ENCODE results near the gene ABCG1.

ABCG1 gene

DNA sequence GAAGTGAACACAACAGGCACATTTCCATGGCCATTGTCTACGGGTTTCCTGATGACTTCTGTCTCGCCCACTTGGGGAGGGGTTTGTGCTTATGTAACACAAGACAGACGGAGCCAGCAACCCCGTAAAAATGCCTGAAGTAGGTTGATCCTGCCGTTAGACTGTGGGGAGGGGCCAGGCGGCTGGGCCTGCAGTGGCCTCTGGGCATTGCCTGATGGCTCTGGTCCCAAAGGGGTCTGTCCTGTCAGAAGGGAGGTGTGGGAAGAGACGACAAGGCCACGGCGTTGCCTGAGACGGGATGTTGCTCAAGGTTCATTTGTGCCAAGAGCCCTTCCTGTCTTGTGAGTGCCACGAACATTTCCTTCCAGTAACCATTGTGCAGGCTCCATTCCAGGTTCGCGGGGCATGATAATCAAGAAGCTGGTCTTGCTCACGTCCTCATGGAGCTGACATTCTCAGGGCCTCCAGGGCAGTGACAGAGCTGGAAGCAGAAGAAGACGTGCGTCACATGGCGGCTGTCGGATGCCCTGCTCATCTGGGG is 44.7 kb downstream of the ABCG1 start:
- H3K27ac ChIP-seq = peak overlapping the region; percentile 56
- ChIA-PET CTCF (no interaction called here), POLR2A (ENCODE audit: low non-redundant PET) (no interaction called here)
- TF ChIP-seq, protein P1, sequence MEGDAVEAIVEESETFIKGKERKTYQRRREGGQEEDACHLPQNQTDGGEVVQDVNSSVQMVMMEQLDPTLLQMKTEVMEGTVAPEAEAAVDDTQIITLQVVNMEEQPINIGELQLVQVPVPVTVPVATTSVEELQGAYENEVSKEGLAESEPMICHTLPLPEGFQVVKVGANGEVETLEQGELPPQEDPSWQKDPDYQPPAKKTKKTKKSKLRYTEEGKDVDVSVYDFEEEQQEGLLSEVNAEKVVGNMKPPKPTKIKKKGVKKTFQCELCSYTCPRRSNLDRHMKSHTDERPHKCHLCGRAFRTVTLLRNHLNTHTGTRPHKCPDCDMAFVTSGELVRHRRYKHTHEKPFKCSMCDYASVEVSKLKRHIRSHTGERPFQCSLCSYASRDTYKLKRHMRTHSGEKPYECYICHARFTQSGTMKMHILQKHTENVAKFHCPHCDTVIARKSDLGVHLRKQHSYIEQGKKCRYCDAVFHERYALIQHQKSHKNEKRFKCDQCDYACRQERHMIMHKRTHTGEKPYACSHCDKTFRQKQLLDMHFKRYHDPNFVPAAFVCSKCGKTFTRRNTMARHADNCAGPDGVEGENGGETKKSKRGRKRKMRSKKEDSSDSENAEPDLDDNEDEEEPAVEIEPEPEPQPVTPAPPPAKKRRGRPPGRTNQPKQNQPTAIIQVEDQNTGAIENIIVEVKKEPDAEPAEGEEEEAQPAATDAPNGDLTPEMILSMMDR (conservative IDR thresholded peaks at IDR 0.05; ENCODE audit: low read depth) = no peak
- DNase-seq (ENCODE audit: low spot score) = no peak

DNA sequence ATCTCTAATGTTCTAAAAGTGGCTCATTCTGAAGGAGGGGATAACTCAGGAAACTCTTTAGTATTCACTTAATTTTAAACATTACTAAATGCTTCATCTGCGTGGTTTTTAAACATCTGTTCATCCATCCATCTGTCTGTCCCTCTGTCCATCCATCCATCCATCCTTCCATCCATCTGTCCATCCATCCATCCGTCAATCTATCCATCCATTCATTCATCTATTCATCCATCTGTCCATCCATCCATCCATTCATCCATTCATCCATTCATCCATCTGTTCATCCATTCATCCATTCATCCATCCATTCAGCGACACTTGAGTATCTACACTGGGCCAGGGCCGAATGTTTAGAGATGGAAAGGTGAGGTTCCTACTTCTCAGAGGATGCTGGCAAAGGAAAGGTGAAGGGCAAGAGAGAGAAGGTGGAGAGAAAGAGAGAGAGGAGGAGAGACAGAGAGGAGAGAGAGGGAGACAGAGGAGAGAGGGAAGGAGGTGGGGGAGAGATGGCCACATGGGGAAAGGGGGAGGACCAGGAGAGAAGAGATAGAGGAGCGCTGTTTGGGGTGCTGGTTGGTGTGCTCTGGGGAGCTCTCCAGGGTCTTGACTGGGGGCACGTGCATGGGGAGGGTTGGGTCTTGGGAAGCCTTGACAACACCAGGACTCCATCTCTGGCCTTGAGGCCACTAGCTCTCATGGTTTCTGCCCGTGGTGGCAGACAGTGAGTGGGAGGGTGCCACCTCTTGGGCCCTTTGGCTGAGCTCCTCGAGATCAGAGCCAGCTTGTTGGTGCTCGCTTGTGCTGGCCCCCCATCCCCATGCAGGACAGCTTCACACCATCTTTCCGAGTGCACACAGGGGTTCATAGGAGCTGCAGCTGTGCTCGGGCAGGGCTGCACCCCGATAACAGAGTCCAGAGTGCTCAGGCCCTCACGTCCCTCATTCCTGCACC is 45.6 kb downstream of the ABCG1 start:
- H3K27ac ChIP-seq = no peak overlapping the region
- no peak for DNase-seq (ENCODE audit: low spot score)
- POLR2A ChIA-PET (ENCODE audit: low non-redundant PET) = no interaction called here
- TF ChIP-seq, protein P1 (conservative IDR thresholded peaks at IDR 0.05; ENCODE audit: low read depth) = no peak
- CTCF ChIA-PET = interaction anchor here (0.5 kb wide), 1 partner anchor 73 kb away, joined by 3 read pairs; no protein-coding TSS in a partner anchor

DNA sequence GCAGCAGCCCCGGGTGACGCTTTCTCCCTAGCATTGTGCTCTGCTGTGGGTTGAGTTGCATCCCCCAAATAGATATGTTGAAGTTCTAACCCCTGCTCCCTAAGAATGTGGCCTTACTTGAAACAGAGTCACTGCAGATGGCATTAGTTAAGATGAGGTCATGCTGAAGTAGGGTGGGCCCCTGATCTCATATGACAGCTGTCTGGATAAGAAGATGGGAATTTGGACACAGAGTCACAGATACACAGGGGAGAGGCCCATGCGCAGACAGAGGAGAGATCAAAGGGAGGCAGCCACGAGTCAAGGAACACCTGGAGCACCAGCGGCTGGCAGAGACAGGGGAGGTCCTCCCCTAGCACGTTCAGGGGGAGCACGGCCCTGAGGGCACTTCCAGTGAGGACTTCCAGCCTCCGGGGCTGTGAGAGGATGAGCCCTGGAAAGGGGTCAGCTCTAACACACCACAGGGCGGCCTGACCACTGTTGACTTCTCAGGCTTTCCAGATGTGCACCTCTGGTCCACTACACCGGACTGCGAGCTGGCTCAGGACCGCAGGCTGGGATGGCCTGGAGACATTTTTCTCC is 46.4 kb downstream of the ABCG1 start:
- ChIA-PET CTCF (interaction anchor here (0.5 to 0.6 kb wide), 2 partner anchors 74 to 366 kb away, joined by 3 read pairs; no protein-coding TSS in a partner anchor), POLR2A (ENCODE audit: low non-redundant PET) (no interaction called here)
- no peak overlapping the region for H3K27ac ChIP-seq
- DNase-seq (ENCODE audit: low spot score) = no peak
- TF ChIP-seq, protein P1 (conservative IDR thresholded peaks at IDR 0.05; ENCODE audit: low read depth) = no peak

DNA sequence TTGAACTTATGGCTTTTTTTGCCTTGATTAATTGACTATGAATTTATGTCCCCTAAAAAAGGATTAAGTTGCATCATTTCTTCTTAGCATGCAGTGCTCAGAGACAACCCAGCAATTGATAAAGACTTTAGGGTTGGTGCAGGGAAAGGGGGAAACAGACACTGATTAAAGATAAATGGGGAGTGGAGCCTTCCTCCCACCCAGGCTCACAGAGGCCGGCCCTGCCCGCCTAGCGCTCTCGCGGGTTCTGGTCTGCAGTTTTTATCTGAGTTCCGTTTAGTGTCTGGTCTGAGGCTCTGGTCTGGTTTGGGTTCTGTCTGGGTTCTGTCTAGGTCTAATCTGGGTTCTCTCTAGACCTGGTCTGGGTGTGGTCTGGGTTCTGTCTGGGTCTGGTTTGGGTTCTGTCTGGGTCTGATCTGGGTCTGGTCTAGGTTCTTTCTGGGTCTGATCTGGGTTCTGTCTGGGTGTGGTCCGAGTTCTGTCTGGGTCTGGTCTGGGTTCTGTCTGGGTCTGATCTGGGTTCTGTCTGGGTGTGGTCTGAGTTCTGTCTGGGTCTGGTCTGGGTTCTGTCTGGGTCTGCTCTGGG is 48.1 kb downstream of the ABCG1 start:
- no peak for DNase-seq (ENCODE audit: low spot score)
- TF ChIP-seq, protein P1 (conservative IDR thresholded peaks at IDR 0.05; ENCODE audit: low read depth) = no peak
- H3K27ac ChIP-seq = no peak overlapping the region
- ChIA-PET POLR2A (ENCODE audit: low non-redundant PET) (no interaction called here), CTCF (no interaction called here)

DNA sequence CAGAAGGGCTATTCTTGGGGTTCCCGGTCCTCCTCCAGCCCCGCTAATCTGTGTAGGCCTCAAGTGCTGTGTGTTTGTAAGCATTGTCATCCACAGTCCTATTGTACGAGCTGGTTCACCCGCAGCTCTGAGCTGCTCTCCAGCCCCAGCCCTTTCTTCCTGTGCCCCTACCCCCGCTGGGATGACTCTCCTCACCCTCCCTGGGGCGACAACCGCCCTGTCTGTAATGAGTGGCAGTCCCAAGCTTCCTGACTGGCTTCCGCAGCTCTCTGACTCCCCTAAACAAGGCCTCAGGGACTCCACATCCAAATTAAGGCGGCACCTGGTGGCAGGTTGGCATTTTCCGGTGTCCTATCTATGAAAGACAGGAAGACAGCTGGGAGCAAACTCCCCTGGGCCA is 50.4 kb downstream of the ABCG1 start:
- ChIA-PET CTCF (interaction anchor here (0.6 to 1.1 kb wide), 4 partner anchors 11 to 549 kb away, joined by 3 to 4 read pairs (median 4); no protein-coding TSS in a partner anchor), POLR2A (ENCODE audit: low non-redundant PET) (no interaction called here)
- DNase-seq (ENCODE audit: low spot score) = no peak

More for the DNA sequence above, 50.4 kb downstream of the ABCG1 start:
- TF ChIP-seq, protein P1 (conservative IDR thresholded peaks at IDR 0.05; ENCODE audit: low read depth) = no peak
- H3K27ac ChIP-seq = peak overlapping the region; percentile 6; the same call in 1 of the 2 replicates

Measured in RWPE1 (cell line).